Measurements from ENCODE around the gene SLC35F3. TPM values are rescaled to one million over a fixed set of nuclear protein-coding genes. Genes with fewer than 3 reads are reported as not detected.

SLC35F3 gene
- total RNA-seq, 1 donor: not detected

DNA sequence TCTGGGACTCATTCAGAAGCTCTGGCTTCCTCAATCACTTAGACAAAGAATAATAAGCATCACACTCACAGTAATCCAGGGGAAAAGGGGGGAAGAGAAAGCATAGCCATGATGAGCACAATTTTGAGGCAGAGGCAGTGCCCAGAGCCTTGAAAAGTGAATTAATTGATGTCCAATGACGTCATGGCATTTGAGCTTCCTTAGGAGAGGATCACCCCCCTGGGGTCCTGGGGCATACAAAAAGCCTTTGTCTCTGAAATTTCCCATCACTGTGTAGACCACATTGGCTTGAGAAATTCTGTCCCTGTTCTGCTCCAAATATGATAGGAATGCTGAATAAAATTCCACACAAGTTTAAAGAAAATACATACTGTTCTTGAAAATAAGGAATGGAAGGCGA lies 384.5 kb downstream of the SLC35F3 start:
- TF ChIP-seq, protein P1, sequence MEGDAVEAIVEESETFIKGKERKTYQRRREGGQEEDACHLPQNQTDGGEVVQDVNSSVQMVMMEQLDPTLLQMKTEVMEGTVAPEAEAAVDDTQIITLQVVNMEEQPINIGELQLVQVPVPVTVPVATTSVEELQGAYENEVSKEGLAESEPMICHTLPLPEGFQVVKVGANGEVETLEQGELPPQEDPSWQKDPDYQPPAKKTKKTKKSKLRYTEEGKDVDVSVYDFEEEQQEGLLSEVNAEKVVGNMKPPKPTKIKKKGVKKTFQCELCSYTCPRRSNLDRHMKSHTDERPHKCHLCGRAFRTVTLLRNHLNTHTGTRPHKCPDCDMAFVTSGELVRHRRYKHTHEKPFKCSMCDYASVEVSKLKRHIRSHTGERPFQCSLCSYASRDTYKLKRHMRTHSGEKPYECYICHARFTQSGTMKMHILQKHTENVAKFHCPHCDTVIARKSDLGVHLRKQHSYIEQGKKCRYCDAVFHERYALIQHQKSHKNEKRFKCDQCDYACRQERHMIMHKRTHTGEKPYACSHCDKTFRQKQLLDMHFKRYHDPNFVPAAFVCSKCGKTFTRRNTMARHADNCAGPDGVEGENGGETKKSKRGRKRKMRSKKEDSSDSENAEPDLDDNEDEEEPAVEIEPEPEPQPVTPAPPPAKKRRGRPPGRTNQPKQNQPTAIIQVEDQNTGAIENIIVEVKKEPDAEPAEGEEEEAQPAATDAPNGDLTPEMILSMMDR (IDR thresholded peaks at IDR 0.05; ENCODE audit: extremely low read depth, low read depth, low read length): no peak

DNA sequence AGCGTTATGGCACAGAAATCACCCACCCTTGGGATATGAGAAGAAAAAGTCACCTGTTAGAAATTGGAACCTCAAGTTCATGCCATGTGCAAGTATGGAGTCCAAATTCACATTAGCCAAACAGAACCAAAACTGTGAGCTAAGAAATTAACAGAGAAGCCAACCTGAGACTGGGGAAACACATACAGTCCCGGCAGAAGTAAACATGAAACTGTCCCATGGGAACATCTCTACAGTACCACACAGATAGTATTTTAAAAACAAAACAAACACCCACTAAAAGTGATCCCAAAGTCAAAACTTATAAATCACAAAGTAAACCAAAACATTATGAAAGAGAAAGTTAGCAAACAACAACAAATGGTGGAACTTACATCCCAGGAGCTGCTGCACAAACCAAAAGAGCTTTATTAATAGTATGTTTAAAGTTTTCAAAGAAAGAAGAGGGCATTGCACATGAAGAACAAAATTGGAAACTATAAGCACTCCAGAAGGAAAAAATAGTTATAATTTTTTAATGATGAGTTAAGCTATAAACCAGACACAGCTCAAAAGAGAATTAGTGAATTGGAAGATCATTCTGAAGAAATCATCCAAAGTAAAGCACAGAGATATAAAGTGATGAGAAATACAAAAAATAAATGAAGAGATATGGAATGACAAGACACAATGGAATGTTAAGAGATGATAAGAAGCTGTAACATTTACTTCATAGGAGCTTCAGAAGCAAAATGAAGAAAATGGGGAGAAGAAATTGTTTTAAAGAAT lies 385.2 kb downstream of the SLC35F3 start:
- no peaks in the 10 kb centered on the region for H3K4me1 ChIP-seq (ENCODE audit: insufficient read depth, low read length)
- no peak for DNase-seq (ENCODE audit: insufficient read length, low spot score, missing footprints)
- H3K36me3 ChIP-seq (ENCODE audit: insufficient read depth, low read length): no peaks in the 10 kb centered on the region
- TF ChIP-seq, protein P1 (IDR thresholded peaks at IDR 0.05; ENCODE audit: extremely low read depth, low read depth, low read length): no peak
- no peak overlapping the region for H3K4me2 ChIP-seq (ENCODE audit: insufficient read depth, low read length)
- no peak overlapping the region for H2AFZ ChIP-seq (ENCODE audit: low read length)
- H4K20me1 ChIP-seq (ENCODE audit: insufficient read depth, low read length): no peaks in the 10 kb centered on the region
- H3K4me3 ChIP-seq (ENCODE audit: insufficient read depth, low read length): no peak overlapping the region
- no peaks in the 10 kb centered on the region for H3K79me2 ChIP-seq (ENCODE audit: insufficient read depth, low read length)
- H3K27ac ChIP-seq (ENCODE audit: low read depth, low read length): no peak overlapping the region
- H3K27me3 ChIP-seq (ENCODE audit: insufficient read depth, low read length): no peaks in the 10 kb centered on the region
- no peaks in the 10 kb centered on the region for H3K9me3 ChIP-seq (ENCODE audit: low read depth, low read length)

More for the DNA sequence above, 384.5 kb downstream of the SLC35F3 start:
- DNase-seq (ENCODE audit: insufficient read length, low spot score, missing footprints): no peak
- H3K27me3 ChIP-seq (ENCODE audit: insufficient read depth, low read length): no peaks in the 10 kb centered on the region
- H3K27ac ChIP-seq (ENCODE audit: low read depth, low read length): no peak overlapping the region
- no peaks in the 10 kb centered on the region for H3K4me1 ChIP-seq (ENCODE audit: insufficient read depth, low read length)
- no peaks in the 10 kb centered on the region for H4K20me1 ChIP-seq (ENCODE audit: insufficient read depth, low read length)
- H3K36me3 ChIP-seq (ENCODE audit: insufficient read depth, low read length): no peaks in the 10 kb centered on the region
- H2AFZ ChIP-seq (ENCODE audit: low read length): no peak overlapping the region
- no peak overlapping the region for H3K4me3 ChIP-seq (ENCODE audit: insufficient read depth, low read length)
- no peak overlapping the region for H3K4me2 ChIP-seq (ENCODE audit: insufficient read depth, low read length)
- no peaks in the 10 kb centered on the region for H3K79me2 ChIP-seq (ENCODE audit: insufficient read depth, low read length)
- no peaks in the 10 kb centered on the region for H3K9me3 ChIP-seq (ENCODE audit: low read depth, low read length)

DNA sequence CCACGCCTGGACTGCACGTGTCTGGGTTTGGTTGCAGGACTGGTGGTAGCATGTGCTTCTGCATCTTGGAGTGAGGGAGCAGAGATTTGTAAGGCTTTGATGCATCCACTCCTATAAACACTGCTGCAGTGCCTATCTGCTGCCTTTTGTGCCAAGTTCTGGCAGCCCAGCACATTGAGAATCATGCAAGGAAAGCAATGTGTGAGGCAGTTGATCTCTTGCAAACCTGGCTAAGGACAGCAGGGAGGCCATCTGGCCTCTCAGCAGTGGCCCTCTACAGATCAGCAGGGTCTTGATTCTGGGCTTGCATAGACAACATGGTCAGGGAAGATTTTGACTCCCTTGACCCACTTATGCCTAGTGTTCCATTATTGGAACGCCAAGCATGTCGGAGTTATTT lies 387.5 kb downstream of the SLC35F3 start:
- TF ChIP-seq, protein P1 (IDR thresholded peaks at IDR 0.05; ENCODE audit: extremely low read depth, low read depth, low read length): no peak
- no peak for DNase-seq (ENCODE audit: insufficient read length, low spot score, missing footprints)
- H2AFZ ChIP-seq (ENCODE audit: low read length): no peak overlapping the region
- H4K20me1 ChIP-seq (ENCODE audit: insufficient read depth, low read length): no peaks in the 10 kb centered on the region
- no peak overlapping the region for H3K27ac ChIP-seq (ENCODE audit: low read depth, low read length)
- H3K4me3 ChIP-seq (ENCODE audit: insufficient read depth, low read length): no peak overlapping the region
- H3K9me3 ChIP-seq (ENCODE audit: low read depth, low read length): no peaks in the 10 kb centered on the region
- no peaks in the 10 kb centered on the region for H3K79me2 ChIP-seq (ENCODE audit: insufficient read depth, low read length)
- no peaks in the 10 kb centered on the region for H3K27me3 ChIP-seq (ENCODE audit: insufficient read depth, low read length)
- H3K36me3 ChIP-seq (ENCODE audit: insufficient read depth, low read length): no peaks in the 10 kb centered on the region
- no peaks in the 10 kb centered on the region for H3K4me1 ChIP-seq (ENCODE audit: insufficient read depth, low read length)
- no peak overlapping the region for H3K4me2 ChIP-seq (ENCODE audit: insufficient read depth, low read length)

DNA sequence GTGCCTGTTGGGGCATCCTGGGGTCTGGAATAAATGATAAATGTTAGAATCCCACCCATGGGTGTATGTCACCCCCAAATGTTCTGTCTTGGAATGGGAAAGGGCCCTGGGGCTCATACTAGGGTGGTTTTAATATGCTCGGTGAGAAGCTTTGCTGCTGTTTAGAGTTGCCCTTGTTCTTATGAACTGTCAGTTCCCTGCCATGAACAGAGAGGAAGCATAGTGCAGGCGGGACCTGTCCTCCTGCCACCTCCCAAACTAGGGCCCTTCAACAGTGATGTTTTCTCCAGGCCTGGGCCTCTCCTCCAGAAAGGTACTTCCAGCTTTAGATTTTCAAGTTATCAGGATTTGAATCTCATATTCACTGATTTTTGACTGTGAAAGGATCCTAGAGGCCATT lies 388.1 kb downstream of the SLC35F3 start:
- TF ChIP-seq, protein P1 (IDR thresholded peaks at IDR 0.05; ENCODE audit: extremely low read depth, low read depth, low read length): no peak

More for the DNA sequence above, 388.1 kb downstream of the SLC35F3 start:
- Histone ChIP-seq H4K20me1 (ENCODE audit: insufficient read depth, low read length) (no peaks in the 10 kb centered on the region), H3K4me2 (ENCODE audit: insufficient read depth, low read length) (no peak overlapping the region), H3K79me2 (ENCODE audit: insufficient read depth, low read length) (no peaks in the 10 kb centered on the region), H3K4me1 (ENCODE audit: insufficient read depth, low read length) (no peaks in the 10 kb centered on the region), H3K36me3 (ENCODE audit: insufficient read depth, low read length) (no peaks in the 10 kb centered on the region), H3K27me3 (ENCODE audit: insufficient read depth, low read length) (no peaks in the 10 kb centered on the region), H3K4me3 (ENCODE audit: insufficient read depth, low read length) (no peak overlapping the region), H3K27ac (ENCODE audit: low read depth, low read length) (no peak overlapping the region), H3K9me3 (ENCODE audit: low read depth, low read length) (no peaks in the 10 kb centered on the region), H2AFZ (ENCODE audit: low read length) (no peak overlapping the region)
- DNase-seq (ENCODE audit: insufficient read length, low spot score, missing footprints): no peak
